Measurements from ENCODE around the gene SH2B2.
"Not testable (repeated sequence)": the region's sequence is repeated elsewhere in the genome, so short reads cannot be mapped to it uniquely, and the experiment has no call there.

Gene SH2B2

GRCh38 chr7:102322202-102322715 is 35.6 kb downstream of the SH2B2 start:
- no peak for DNase-seq (ENCODE audit: low read depth, low spot score)
- no peak for TF ChIP-seq CTCF (IDR thresholded peaks at IDR 0.05; ENCODE audit: low read depth, low read length)
- in situ Hi-C loops (cut with HindIII; ENCODE audit: low sequenced_read_pairs) = no loop called here
- H3K4me3 ChIP-seq (ENCODE audit: low read depth, low read length) = no peak overlapping the region

GRCh38 chr7:102323914-102324195 is 37.2 kb downstream of the SH2B2 start:
- in situ Hi-C loops (cut with HindIII; ENCODE audit: low sequenced_read_pairs) = no loop called here
- TF ChIP-seq CTCF (IDR thresholded peaks at IDR 0.05; ENCODE audit: low read depth, low read length) = no peak
- DNase-seq (ENCODE audit: low read depth, low spot score) = no peak
- H3K4me3 ChIP-seq (ENCODE audit: low read depth, low read length) = no peak overlapping the region

GRCh38 chr7:102325106-102325505 is 38.4 kb downstream of the SH2B2 start:
- in situ Hi-C loops (cut with HindIII; ENCODE audit: low sequenced_read_pairs); DNase-seq (ENCODE audit: low read depth, low spot score); H3K4me3 ChIP-seq (ENCODE audit: low read depth, low read length): not testable (repeated sequence)

GRCh38 chr7:102326157-102326889 is 39.7 kb downstream of the SH2B2 start:
- in situ Hi-C loops (cut with HindIII; ENCODE audit: low sequenced_read_pairs) = no loop called here
- no peak for TF ChIP-seq CTCF (IDR thresholded peaks at IDR 0.05; ENCODE audit: low read depth, low read length)
- no peak for DNase-seq (ENCODE audit: low read depth, low spot score)

GRCh38 chr7:102327183-102327582 is 40.5 kb downstream of the SH2B2 start:
- DNase-seq (ENCODE audit: low read depth, low spot score); H3K4me3 ChIP-seq (ENCODE audit: low read depth, low read length); in situ Hi-C loops (cut with HindIII; ENCODE audit: low sequenced_read_pairs): not testable (repeated sequence)

More at GRCh38 chr7:102326157-102326889, 39.7 kb downstream of the SH2B2 start:
- H3K4me3 ChIP-seq (ENCODE audit: low read depth, low read length) = no peak overlapping the region

GRCh38 chr7:102328863-102329262 is 42.2 kb downstream of the SH2B2 start:
- in situ Hi-C loops (cut with HindIII; ENCODE audit: low sequenced_read_pairs); DNase-seq (ENCODE audit: low read depth, low spot score); H3K4me3 ChIP-seq (ENCODE audit: low read depth, low read length): not testable (repeated sequence)

GRCh38 chr7:102329366-102329765 is 42.7 kb downstream of the SH2B2 start:
- H3K4me3 ChIP-seq (ENCODE audit: low read depth, low read length); DNase-seq (ENCODE audit: low read depth, low spot score); in situ Hi-C loops (cut with HindIII; ENCODE audit: low sequenced_read_pairs): not testable (repeated sequence)

- H3K4me3 ChIP-seq (ENCODE audit: low read depth, low read length); in situ Hi-C loops (cut with HindIII; ENCODE audit: low sequenced_read_pairs); DNase-seq (ENCODE audit: low read depth, low spot score): not testable (repeated sequence)
Measured at GRCh38 chr7:102330666-102331460, 44.2 kb downstream of the SH2B2 start.

- H3K4me3 ChIP-seq (ENCODE audit: low read depth, low read length) = not testable (repeated sequence)
Measured at GRCh38 chr7:102335574-102335973, 48.9 kb downstream of the SH2B2 start.

GRCh38 chr7:102337002-102337401 is 50.3 kb downstream of the SH2B2 start:
- in situ Hi-C loops (cut with HindIII; ENCODE audit: low sequenced_read_pairs); H3K4me3 ChIP-seq (ENCODE audit: low read depth, low read length); DNase-seq (ENCODE audit: low read depth, low spot score): not testable (repeated sequence)

More at GRCh38 chr7:102335574-102335973, 48.9 kb downstream of the SH2B2 start:
- in situ Hi-C loops (cut with HindIII; ENCODE audit: low sequenced_read_pairs); DNase-seq (ENCODE audit: low read depth, low spot score): not testable (repeated sequence)

- H3K4me3 ChIP-seq (ENCODE audit: low read depth, low read length); DNase-seq (ENCODE audit: low read depth, low spot score); in situ Hi-C loops (cut with HindIII; ENCODE audit: low sequenced_read_pairs): not testable (repeated sequence)
Measured at GRCh38 chr7:102337420-102337819, 50.8 kb downstream of the SH2B2 start.

- in situ Hi-C loops (cut with HindIII; ENCODE audit: low sequenced_read_pairs); DNase-seq (ENCODE audit: low read depth, low spot score); H3K4me3 ChIP-seq (ENCODE audit: low read depth, low read length): not testable (repeated sequence)
Measured at GRCh38 chr7:102340599-102341368, 54.1 kb downstream of the SH2B2 start.

- in situ Hi-C loops (cut with HindIII; ENCODE audit: low sequenced_read_pairs); DNase-seq (ENCODE audit: low read depth, low spot score); H3K4me3 ChIP-seq (ENCODE audit: low read depth, low read length): not testable (repeated sequence)
Measured at GRCh38 chr7:102346983-102347382, 60.3 kb downstream of the SH2B2 start.
